ENCODE results near the gene RMND5A.
"Not testable (repeated sequence)": the region's sequence is repeated elsewhere in the genome, so short reads cannot be mapped to it uniquely, and the experiment has no call there.

The RMND5A gene

GRCh38 chr2:86719637-86720539 is at the start of gene RMND5A:
Gene RMND5A (plus strand): TSS chr2:86720291. CDS start chr2:86720668, 377 bp downstream.
- peak; percentile 90 for DNase-seq

GRCh38 chr2:86671337-86671981 is 48.6 kb upstream of the RMND5A start:
- peak; percentile 49 for DNase-seq

- DNase-seq = no peak
Observed at GRCh38 chr2:86672027-86672545, 48.0 kb upstream of the RMND5A start.

- no peak for DNase-seq
Observed at GRCh38 chr2:86673011-86673410, 47.1 kb upstream of the RMND5A start.

GRCh38 chr2:86673986-86674670 is 46.0 kb upstream of the RMND5A start:
- no peak for DNase-seq

- DNase-seq = no peak
Observed at GRCh38 chr2:86675104-86675503, 45.0 kb upstream of the RMND5A start.

- peak; percentile 13 for DNase-seq
Observed at GRCh38 chr2:86675511-86676015, 44.5 kb upstream of the RMND5A start.

- no peak for DNase-seq
Observed at GRCh38 chr2:86677816-86678215, 42.3 kb upstream of the RMND5A start.

GRCh38 chr2:86679036-86679435 is 41.1 kb upstream of the RMND5A start:
- DNase-seq = no peak

- no peak for DNase-seq
Observed at GRCh38 chr2:86685351-86685750, 34.7 kb upstream of the RMND5A start.

- no peak for DNase-seq
Observed at GRCh38 chr2:86686460-86686859, 33.6 kb upstream of the RMND5A start.

GRCh38 chr2:86686905-86687304 is 33.2 kb upstream of the RMND5A start:
- DNase-seq = no peak

- no peak for DNase-seq
Observed at GRCh38 chr2:86695053-86695691, 24.9 kb upstream of the RMND5A start.

GRCh38 chr2:86697551-86698104 is 22.5 kb upstream of the RMND5A start:
- no peak for DNase-seq

- no peak for DNase-seq
Observed at GRCh38 chr2:86700690-86701089, 19.4 kb upstream of the RMND5A start.

GRCh38 chr2:86703704-86704361 is 16.3 kb upstream of the RMND5A start:
- DNase-seq = peak; percentile 65

GRCh38 chr2:86704459-86704971 is 15.6 kb upstream of the RMND5A start:
- peak; percentile 1 for DNase-seq

- peak; percentile 2 for DNase-seq
Observed at GRCh38 chr2:86706220-86706619, 13.9 kb upstream of the RMND5A start.

GRCh38 chr2:86706935-86707334 is 13.2 kb upstream of the RMND5A start:
- DNase-seq = no peak

GRCh38 chr2:86708126-86708525 is 12.0 kb upstream of the RMND5A start:
- not testable (repeated sequence) for DNase-seq

- not testable (repeated sequence) for DNase-seq
Observed at GRCh38 chr2:86714579-86715173, 5.4 kb upstream of the RMND5A start.
